ENCODE data around the gene DNM1L.
A peak's percentile ranks its signal among the peaks of the same experiment; 100 is the strongest.

DNA sequence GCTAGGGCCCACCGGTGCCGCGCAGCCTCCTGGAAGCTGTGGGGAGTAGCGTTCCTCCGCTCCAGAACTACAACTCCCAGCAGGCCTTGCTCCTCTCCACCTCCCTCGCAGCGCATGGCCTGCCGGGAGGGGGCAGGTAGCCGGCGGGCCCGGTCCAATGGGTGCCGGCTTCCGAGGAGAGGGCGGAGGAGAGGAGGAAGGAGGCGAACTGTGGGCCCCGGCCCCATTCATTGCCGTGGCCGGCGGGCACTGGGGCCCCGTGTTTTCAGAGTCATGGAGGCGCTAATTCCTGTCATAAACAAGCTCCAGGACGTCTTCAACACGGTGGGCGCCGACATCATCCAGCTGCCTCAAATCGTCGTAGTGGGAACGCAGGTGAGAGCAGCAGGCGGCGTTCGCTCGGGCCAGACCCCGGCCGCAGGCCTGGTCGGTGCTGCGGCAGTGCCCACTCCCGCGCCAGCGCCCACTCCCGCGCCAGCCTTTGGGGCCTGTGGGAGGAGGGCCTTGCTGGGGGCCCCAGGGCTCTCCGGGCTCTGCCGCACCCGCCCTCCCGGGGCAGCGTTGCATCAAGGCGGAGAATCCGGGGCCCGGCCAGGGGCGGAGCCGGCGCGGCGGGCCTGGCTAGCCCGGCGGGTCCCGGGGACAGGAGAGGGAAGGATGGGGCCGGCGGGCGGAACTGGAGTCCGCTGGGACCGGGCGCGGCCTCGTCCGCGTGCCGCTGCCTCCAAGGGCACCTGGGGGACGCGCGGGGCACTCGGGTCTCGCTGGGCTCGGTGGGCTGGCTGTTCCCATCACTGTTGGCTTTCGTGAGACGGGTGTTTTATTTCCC, at the start of gene DNM1L:
- TF ChIP-seq POLR2A (IDR thresholded peaks at IDR 0.05): peak in 1 of 2 donors; percentile 63
- TF ChIP-seq, protein P1, sequence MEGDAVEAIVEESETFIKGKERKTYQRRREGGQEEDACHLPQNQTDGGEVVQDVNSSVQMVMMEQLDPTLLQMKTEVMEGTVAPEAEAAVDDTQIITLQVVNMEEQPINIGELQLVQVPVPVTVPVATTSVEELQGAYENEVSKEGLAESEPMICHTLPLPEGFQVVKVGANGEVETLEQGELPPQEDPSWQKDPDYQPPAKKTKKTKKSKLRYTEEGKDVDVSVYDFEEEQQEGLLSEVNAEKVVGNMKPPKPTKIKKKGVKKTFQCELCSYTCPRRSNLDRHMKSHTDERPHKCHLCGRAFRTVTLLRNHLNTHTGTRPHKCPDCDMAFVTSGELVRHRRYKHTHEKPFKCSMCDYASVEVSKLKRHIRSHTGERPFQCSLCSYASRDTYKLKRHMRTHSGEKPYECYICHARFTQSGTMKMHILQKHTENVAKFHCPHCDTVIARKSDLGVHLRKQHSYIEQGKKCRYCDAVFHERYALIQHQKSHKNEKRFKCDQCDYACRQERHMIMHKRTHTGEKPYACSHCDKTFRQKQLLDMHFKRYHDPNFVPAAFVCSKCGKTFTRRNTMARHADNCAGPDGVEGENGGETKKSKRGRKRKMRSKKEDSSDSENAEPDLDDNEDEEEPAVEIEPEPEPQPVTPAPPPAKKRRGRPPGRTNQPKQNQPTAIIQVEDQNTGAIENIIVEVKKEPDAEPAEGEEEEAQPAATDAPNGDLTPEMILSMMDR (IDR thresholded peaks at IDR 0.05): peak in 1 of 2 donors; percentile 11
- no peak for TF ChIP-seq EP300 (IDR thresholded peaks at IDR 0.05)
- peak in 1 of 3 donors; percentile 57 for TF ChIP-seq POLR2AphosphoS5 (IDR thresholded peaks at IDR 0.05)
